NCI-H748 (cell line): ENCODE measurements around the gene RPS16.

Source experiments
- DNase-seq: peaks from one replicate; lab custom pipeline; 2025; ENCODE audit not compliant: unreplicated experiment; lab: John Stamatoyannopoulos, UW

The RPS16 gene

DNA sequence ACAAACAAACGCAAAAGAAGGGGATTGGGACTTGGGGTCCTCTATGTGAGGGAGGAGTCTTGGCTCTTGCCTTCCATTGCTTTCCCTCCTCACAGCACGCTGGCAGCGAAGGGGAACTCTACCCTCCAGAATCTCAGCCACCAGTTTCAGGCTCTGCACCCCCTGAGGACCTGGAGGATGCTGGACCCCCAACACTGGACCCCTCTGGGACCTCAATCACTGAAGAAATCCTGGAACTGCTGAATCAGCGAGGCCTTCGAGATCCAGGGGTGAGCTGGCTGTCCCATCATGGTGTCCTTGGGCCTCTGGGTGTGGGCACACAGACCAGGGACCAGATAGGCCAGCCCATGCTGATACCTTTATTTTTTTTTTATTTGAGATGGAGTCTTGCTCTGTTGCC, 13.7 kb downstream of the RPS16 start:
- DNase-seq = no peak

DNA sequence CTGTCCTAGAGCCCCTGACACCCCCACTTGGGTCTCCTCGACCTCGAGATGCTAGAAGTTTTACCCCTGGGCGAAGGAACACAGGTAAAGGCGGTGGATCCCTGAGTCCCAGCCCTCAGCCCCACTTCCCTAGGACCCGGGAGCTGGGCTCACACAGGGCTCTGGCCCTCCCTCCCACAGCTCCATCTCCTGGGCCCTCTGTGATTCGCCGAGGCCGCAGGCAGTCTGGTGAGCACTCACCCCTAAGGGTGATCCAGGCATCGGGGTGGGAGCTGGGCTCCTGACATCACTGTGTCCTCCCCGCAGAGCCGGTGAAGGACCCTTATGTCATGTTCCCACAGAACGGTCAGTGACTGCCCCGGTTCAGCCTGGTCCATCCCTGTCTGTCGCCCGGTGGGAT, 15.0 kb downstream of the RPS16 start:
- DNase-seq = no peak

DNA sequence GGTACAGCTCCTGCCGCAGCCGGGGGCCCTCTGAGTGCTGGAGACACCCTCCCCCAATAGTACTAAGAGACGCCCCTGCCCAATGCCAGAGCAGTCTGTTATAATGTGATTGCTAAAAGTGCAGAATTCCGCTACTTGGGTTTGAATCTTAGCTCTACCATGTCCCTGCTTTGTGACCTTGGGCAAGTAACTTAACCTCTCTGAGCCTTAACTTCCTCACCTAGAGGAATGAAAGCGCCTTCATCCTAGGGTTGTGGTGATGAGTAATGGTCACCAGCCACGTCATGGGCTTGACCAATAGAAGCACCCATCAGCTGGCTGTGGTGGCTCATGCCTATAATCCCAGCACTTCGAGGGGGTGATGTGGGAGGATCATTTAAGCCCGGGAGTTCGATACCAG, 16.7 kb downstream of the RPS16 start:
- DNase-seq = no peak

DNA sequence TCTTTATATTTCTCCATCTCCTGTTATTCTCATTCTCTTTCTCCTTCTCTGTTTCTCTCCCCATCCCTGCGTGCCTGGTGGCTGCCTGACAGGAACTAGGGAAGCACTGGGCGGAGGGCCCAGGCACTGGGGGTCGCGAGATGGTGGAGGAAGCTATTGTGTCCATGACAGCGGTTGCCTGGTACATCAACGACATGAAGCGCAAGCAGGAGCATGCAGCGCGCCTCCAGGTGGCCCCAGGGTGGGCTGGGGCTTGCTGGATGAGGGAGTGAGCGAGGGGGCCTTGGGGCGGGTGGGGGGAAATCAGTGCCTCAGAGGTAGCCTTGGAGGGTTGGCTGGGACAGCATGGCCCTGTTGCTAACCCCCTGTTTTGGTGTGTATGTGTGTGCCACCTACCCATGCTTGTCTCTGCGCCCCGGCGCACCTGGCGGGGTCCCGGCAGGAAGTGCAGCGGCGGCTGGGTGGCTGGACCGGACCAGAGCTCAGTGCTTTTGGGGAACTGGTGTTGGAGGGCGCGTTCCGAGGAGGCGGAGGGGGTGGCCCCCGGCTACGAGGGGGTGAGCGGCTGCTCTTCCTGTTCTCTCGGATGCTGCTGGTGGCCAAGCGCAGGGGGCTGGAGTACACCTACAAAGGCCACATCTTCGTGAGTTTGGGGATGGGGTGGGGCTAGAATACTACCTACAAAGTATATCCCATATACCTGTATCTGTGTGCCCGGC, 18.1 kb downstream of the RPS16 start:
- DNase-seq = no peak

DNA sequence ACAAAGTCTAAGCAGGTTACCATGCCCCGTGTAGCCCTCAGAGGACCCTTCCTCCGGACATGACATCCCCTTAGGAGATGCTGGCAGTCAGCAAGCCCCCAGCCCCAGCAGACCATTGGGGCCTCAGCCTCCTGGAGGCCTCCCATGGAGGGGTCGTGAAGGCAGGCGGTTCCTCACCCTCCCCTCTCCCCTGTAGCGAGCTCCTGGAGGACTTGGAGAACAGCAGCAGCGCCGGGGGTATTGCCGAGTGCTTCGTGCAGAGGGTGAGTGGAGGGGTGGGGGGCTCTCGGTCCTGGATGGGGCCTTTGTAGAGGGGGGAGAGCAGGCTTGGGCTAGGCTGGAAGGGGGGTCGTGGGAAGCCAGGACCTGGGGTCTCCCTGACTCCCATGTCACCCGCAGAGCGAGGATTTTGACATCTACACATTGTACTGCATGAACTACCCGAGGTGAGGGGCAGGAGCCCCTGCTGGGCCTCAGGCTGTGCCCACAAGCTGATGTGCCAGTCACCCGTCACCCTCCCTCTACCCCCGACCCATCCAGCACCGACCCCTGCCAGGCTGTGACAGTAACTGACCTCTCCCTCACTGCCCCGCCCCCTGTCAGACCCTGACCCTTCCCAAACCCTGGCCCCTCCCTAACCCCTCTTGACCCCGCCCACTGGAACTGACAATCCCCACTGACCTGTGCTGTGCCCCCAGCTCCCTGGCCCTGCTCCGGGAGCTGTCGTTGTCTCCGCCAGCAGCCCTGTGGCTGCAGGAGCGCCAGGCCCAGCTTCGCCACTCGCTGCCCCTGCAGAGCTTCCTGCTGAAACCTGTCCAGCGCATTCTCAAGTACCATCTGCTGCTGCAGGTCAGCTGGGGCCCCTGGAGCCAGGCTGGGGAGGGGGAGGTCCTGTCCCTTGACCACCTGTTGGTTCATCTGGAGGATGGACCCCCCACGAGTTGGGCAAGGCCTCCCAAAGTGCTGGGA, 19.3 kb downstream of the RPS16 start:
- DNase-seq = no peak

DNA sequence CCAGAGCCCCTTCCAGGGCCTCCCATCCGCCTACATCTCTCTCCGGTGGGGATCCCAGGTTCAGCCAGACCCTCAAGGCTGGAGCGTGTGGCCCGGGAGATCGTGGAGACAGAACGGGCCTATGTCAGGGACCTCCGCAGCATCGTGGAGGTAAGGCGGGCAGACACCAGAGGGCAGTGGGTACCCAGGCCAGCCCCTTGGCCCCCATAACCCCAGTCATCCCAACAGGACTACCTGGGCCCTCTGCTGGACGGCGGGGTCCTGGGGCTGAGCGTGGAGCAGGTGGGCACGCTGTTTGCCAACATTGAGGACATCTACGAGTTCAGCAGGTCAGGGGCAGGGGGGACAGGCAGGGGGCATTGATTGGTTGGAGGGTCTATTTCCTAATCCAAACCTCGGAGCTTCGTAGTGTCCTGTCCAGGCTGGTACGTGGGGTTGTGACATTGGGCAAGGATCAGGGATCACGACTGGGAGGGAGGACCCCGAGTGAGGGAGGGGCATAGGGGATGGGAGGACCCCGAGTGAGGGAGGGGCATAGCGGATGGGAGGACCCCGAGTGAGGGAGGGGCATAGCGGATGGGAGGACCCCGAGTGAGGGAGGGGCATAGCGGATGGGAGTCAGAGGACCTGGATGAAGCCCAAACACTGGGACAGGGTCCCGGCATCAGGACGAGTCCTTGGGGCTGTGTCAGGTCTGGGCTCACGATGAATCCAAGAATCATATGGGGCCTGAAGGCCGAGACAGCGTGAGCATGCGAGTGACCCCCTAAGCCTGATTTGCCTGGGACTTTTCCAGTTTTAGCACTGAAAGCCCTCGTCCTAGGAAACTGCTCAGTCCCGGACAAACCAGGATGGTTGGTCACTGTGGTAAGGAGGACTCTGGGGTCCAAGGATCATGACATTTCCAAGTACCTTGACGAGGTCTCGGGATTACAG, 20.4 kb downstream of the RPS16 start:
- no peak for DNase-seq

DNA sequence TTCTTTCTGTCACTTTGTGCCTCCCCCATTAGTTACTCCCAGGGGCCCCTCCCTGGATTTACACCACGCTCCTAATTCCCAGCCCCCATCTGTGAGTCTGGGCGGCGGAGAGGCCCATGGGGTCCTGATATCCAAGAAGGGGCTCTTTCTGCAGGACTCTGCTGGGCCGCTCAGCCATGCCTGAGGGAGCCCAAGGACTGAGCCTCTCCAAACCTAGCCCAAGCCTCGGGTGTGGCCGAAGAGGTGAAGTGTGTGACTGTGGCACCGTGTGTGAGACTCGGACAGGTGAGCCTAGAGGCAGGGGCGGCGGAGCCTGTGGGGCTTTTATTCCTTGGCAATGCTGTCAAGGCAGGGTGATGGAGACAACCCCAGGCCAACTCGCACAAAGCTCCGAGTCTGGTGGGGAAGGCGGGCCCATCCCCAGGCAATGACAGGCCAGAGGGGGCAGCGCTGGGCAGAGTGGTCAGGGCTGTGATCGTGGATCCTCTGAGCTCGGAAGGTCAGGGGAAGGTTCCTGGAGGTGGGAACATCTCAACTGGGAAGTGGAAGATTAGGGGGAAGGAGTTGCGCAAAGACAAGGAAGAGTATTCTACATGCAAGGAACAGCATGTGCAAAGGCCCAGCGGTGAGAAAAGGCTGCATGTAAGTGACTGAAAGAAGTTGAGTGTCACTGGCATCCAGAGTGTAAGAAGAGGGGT, 21.7 kb downstream of the RPS16 start:
- peak; percentile 47 for DNase-seq

DNA sequence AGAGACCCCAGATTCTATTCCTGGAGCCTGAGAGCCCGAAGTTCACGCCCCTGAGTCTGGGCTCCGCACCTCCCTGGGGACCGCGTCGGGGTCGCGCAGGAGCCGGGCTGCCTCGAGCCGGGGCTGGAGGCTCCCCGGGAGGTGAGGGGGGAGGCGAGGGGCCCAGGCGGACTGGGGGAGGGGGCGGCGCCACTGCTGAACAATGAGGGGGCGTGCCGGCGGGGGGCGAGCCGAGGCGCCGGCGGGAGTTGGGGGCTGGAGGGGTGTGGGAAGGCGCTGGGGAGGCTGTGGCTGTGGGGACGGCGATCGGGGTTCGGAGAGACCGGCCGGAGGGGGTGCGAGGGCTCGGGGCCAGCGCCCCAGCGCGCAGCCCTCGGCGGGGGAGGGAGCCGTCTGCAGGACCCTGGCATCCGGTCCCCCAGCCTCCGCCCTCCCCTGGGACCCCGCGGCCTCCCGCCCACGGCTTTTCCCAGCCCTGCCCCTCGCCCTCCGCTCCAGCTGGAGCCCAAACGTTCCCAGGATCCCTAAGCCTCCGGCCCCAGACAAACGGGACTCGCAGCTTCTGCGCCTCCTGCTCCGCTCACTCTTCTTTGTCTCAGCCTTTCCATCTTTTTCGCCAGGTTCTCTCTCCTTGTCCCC, 22.4 kb downstream of the RPS16 start:
- peak; percentile 73 for DNase-seq

DNA sequence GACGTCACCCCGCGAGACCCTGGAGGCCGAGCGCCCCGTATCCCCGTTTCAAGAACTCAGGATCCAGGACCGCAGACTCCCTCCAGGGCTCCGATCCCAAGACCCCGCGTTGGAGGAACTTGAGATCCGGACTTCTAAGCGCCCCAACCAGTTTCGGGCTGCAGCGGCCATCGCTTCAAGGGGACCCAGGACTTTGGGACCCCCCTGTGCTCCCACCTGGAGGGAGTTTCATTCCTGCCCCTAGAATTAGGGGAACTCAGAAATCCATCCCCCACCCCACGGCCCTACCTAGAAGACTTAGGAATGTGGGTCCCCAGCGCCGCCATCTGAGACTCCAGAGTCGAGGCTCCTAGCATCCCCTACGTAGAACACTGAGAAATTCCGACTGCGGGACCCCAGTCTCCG, 22.9 kb downstream of the RPS16 start:
- DNase-seq = no peak

DNA sequence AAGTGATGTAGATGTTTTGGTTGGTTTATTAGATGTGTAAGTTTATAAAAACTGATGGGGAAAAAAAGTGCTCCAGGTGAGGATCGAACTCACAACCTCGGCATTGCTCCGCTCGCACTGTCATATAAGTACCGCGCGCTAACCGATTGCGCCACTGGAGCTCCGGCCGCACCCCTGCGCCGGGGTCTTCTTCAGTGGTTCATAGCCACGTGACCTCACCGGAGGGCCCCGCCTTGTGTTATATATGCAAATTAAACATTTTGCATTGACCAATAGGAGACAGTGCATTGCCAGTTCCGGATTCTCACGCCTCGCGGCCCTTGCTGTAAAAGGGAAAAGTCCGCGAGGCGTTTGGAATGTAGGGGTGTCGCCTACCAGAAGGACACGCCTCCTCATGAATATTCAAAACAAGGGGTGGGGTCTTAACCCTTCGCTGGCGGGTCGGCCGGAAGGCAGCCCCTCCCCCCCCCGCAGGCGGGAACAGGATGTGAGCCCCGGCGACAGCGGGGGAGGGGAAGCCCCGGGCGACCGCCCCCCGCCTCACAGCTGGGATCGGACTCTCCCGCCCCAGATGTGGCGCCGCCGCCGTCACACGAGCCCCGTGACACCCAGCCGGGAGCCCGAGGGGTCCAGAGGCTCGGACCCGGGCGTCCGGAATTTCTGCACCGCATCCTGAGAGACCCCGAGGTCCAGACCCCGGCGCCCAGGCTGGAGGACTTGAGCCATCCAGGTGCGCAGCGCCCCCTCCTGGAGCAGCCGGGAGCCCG, 23.5 kb downstream of the RPS16 start, which contains the start of gene PLEKHG2:
PLEKHG2 (plus strand) TSS at position 570 of the 767 bp plus-strand sequence. CDS start 1,418 bp downstream, outside the sequence.
- peak; percentile 100 for DNase-seq

DNA sequence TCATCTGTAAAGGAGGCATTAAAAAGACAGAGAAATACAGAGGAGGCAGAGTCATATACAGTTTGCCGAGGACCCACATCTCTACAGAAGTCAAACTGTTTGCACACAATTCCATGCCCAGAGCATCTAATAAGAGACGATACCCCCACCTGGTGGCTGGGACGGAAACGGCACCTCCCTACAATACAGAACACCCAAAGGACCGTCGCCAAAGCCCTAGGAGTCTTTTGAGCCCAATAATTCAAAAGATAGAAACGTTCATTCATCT, 24.0 kb downstream of the RPS16 start:
- peak; percentile 94 for DNase-seq

DNA sequence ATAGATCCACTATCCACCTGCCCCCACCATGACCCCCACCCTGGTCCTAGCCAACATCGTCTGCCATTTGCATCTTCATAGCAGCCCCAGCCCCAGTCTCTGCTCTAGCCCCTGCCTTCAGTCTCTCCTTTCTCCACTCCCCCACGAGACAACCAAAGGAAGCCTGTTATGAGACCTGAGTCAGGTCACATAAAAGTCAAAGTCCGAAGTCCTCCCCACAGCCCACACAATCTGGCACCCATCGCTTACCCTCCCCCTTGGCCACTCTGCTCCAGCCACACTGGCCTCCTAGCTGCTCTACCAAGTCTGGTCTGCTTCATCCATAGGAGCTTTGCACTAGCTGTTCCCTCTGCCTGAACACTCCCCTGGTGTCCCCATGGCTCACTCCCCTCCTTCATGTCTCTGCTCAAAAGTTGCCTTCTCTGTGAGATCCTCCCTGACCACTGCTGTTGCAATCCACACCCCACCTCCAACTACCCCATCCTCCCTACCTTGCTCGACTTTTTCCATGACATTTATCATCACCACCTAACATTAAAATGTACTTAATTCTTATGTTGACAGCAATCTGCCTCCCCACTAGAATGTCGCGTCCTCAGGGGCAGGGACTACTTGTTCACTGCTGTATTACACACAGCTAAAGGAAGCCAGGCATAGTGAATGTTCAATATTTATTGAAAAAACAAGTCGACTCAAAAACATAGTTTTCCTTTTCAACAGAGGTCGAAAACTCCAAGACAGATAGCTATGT, 24.5 kb downstream of the RPS16 start:
- no peak for DNase-seq

DNA sequence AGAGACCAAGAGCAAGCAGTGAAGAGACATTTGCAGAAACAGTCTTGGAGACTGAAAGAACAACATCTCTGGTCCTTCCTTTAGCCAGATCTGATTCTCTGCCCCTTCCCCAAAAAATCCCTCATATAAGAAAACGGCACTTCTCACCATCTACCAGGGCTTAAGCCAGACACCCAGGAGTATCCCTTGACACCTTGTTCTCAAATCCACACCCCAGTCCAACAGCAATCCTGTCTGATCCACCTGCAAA, 25.0 kb downstream of the RPS16 start:
- DNase-seq = no peak

DNA sequence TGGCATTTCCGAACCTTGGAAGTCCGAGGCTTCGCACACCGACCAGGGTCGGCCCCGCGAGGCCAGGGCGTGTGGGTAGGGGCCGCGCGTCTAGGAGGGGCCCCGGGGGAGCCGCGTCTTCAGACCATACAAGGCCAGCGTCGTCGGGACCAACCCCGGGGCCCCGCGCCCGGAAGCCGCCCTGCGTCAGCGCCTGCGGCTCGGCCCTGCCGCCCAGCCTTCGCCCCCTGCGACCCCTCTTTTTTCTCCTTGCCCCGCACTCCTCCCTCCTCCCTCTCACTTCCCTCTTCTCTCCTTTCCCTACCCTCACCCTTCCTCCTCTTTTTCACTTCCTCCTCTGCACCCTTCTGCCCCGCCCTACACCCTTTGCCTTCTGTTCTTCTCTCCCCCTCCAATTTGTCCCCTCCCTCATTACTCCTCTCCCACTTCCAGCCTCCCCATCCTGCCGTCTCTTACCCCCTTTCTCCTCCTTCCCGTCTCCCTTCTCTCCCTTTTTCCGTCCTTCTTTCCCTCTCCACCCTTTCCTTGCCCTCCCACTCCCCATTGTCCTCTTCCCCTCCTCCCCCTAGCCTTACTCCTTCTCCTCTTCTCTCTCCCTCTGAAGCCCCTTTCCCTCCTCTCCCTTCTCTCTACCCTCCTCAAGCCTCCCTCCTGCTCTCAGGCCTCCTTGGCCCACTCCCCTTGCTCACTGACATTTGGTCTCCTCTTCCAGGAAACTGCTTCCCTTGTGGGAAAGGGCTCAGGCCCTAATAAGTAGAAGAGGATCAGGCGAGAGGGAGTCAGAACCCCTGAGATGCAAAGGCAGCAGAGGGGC, 25.5 kb downstream of the RPS16 start:
- peak; percentile 72 for DNase-seq

DNA sequence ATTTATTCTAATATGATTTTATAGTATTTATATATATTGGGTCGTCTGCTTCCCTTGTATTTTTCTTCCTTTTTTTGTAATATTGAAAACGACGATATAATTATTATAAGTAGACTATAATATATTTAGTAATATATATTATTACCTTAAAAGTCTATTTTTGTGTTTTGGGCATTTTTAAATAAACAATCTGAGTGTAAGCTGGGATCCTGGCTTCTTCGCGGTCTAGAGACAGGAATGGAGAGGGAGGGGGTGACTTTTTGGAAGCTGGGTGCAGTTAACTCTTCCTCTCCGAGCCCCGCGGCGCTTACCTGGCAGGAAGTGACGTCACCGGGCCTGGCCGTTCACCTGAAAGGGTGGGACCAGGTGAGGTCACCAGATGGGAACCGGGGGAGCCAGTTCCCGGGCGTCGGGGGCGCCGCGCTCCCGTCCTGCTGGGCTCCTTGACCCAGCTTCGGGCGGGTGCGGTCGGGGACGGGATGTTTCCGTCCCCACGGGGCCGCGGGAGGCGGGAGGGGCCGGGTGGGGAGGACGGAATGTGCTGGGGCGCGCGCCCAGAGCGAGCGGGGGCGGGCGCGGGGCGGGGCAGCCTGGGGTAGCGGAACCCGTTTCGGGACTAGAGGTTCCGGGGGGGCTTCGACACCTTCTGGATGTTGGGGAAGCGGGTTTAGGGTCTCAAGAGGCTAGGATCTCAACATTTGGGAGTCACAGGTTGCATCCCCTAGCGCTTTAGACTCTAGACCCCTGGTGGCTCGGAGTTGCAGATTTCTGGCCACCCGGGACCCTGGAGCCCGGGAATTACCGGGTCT, 26.3 kb downstream of the RPS16 start:
- DNase-seq = peak; percentile 99

DNA sequence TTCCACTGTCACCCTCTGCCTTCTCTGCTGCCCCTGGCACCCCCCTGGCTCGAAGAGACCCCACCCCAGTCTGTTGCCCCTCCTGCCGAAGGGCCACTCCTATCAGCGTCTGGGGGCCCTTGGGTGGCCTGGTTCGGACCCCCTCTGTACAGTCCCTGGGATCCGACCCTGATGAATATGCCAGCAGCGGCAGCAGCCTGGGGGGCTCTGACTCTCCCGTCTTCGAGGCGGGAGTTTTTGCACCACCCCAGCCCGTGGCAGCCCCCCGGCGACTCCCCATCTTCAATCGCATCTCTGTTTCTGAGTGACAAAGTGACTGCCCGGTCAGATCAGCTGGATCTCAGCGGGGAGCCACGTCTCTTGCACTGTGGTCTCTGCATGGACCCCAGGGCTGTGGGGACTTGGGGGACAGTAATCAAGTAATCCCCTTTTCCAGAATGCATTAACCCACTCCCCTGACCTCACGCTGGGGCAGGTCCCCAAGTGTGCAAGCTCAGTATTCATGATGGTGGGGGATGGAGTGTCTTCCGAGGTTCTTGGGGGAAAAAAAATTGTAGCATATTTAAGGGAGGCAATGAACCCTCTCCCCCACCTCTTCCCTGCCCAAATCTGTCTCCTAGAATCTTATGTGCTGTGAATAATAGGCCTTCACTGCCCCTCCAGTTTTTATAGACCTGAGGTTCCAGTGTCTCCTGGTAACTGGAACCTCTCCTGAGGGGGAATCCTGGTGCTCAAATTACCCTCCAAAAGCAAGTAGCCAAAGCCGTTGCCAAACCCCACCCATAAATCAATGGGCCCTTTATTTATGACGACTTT, 27.1 kb downstream of the RPS16 start:
- peak; percentile 64 for DNase-seq
